Measurements from ENCODE around the gene LRBA. TPM values are rescaled to one million over a fixed set of nuclear protein-coding genes. Genes with fewer than 3 reads are reported as not detected.

Gene LRBA
- total RNA-seq, 1 experiment from 2014 or later, result 55.3 TPM

DNA sequence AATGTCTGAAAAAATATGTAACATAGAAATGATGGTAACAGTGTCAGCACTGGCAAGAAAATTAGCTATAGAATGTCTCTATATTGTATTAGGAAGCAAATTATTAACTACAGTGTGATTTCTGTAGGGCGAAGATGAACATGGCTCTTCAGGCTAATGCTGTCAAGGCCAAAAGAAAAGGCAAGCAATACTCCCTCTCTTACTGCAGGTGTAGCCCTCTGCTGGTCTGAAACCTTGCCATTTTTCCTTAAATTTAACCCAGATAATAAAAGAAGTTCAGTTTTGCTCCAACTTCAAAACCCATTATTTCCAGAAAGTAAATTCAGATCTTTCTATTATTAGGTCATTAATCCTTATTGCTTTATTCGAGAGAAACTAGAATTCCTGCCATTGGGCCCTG is 215.9 kb downstream of the LRBA start:
- WGBS (ENCODE audit: extremely low coverage, insufficient read length, low lambda C conversion rate), result no CpG with 5 or more reads among the region's 2 CpGs
- Mint-ChIP-seq H3K4me3 (no peak overlapping the region), H3K9me3 (no peaks in the 10 kb centered on the region), H3K27ac (peak overlapping the region in 1 of 3 experiments; percentile 33; a peak in 1 of 7 replicates), H3K4me1 (no peaks in the 10 kb centered on the region), H3K36me3 (ENCODE audit: insufficient read depth in 1 of 3, low read depth in 3 of 3) (no peaks in the 10 kb centered on the region), H3K27me3 (ENCODE audit: low read depth) (no peaks in the 10 kb centered on the region)
- no peak overlapping the region for H3K56ac ChIP-seq (ENCODE audit: insufficient read length, low read depth, low read length)
- no peaks in the 10 kb centered on the region for H4K20me1 ChIP-seq (ENCODE audit: control insufficient read depth, insufficient read depth, insufficient read length)
- no peaks in the 10 kb centered on the region for H3K79me1 ChIP-seq (ENCODE audit: insufficient read depth, low read depth, low read length, poor library complexity, severe bottlenecking)
- H3T11ph ChIP-seq (ENCODE audit: low read length), result no peak overlapping the region
- H2BK120ac ChIP-seq (ENCODE audit: low read depth, low read length, poor library complexity, severe bottlenecking), result no peak overlapping the region
- H3K14ac ChIP-seq (ENCODE audit: insufficient read depth, low read length), result no peak overlapping the region
- no peak overlapping the region for H3K4me2 ChIP-seq (ENCODE audit: insufficient read depth, insufficient read length, low read length)
- no peak overlapping the region for H2AFZ ChIP-seq (ENCODE audit: low read length)
- TF ChIP-seq CTCF (conservative IDR thresholded peaks at IDR 0.05), result peak; percentile 63
- no peak overlapping the region for H2BK12ac ChIP-seq (ENCODE audit: insufficient read length, low read depth, low read length)
- no peaks in the 10 kb centered on the region for H3K4me1 ChIP-seq (ENCODE audit: insufficient read depth, low read length)
- no peaks in the 10 kb centered on the region for H3K79me2 ChIP-seq (ENCODE audit: insufficient read depth, low read length)
- H3K18ac ChIP-seq (ENCODE audit: insufficient read length, low read depth, low read length), result no peak overlapping the region
- no peaks in the 10 kb centered on the region for H3K27me3 ChIP-seq (ENCODE audit: insufficient read depth, low read length)
- H4K91ac ChIP-seq (ENCODE audit: insufficient read length, low read depth, low read length), result no peak overlapping the region
- H2BK20ac ChIP-seq (ENCODE audit: low read depth, low read length, poor library complexity, severe bottlenecking), result no peak overlapping the region
- H3K23me2 ChIP-seq (ENCODE audit: insufficient read length, low read depth, low read length, poor library complexity, severe bottlenecking), result no peaks in the 10 kb centered on the region
- H2BK15ac ChIP-seq (ENCODE audit: low read depth, low read length), result no peak overlapping the region
- H2BK5ac ChIP-seq (ENCODE audit: insufficient read length, low read length), result no peak overlapping the region
- no peak overlapping the region for H3K4ac ChIP-seq (ENCODE audit: low read depth, low read length)
- no peak overlapping the region for H2AK5ac ChIP-seq (ENCODE audit: insufficient read length, low read length)
- DNase-seq, result no peak
- no peak overlapping the region for H3K23ac ChIP-seq (ENCODE audit: insufficient read length, low read depth, low read length)
- no peak overlapping the region for H3K27ac ChIP-seq (ENCODE audit: insufficient read length, low read depth, low read length)
- H3K9ac ChIP-seq (ENCODE audit: extremely low read depth, insufficient read length, low read length), result no peak overlapping the region
- H4K5ac ChIP-seq (ENCODE audit: insufficient read length, low read depth, low read length), result no peak overlapping the region
- no peak overlapping the region for H4K8ac ChIP-seq (replicated peaks; ENCODE audit: insufficient read length, low read depth, low read length)
- no peaks in the 10 kb centered on the region for H3K9me3 ChIP-seq (ENCODE audit: control insufficient read depth, low read depth, low read length)
